Stimulated activated naive B cell treated with anti-CD40 and anti-IgM and Interleukin-4, amounts not matched to agents 10 μg/mL and 1 μg/mL and 100 μg/mL, for 72 hours (primary cell): ENCODE results near the gene GJA3.

Experiments
- ATAC-seq, 2 donors: fragments of 150-1000 bp; cut with Tn5 transposase; replicated peaks; 2 replicates each; pipeline ENCODE4 v1.10.0; 2021; ENCODE audit warnings: moderate library complexity in 1 of 2
- DNase-seq: peaks from one replicate; pipeline ENCODE4 v3.0.0; 2021
- H3K27ac Mint-ChIP-seq: one replicate; pipeline ENCODE4 v1.8.0; 2022; ENCODE audit warnings: mild to moderate bottlenecking, mixed read lengths
- H3K27me3 Mint-ChIP-seq, 2 donors: one replicate each; pipeline ENCODE4 v1.8.0; 2022; ENCODE audit warnings: mixed read lengths in 2 of 2
- H3K36me3 Mint-ChIP-seq, 2 donors: one replicate each; pipeline ENCODE4 v1.8.0; 2022; ENCODE audit warnings: mixed read lengths in 2 of 2, mild to moderate bottlenecking in 1 of 2
- H3K4me1 Mint-ChIP-seq, 2 donors: one replicate each; pipeline ENCODE4 v1.8.0; 2022; ENCODE audit warnings: mixed read lengths in 2 of 2, mild to moderate bottlenecking in 1 of 2
- H3K4me3 Mint-ChIP-seq, 2 donors: one replicate each; pipeline ENCODE4 v1.8.0; 2022; ENCODE audit warnings: mild to moderate bottlenecking in 2 of 2, mixed read lengths in 2 of 2, moderate library complexity in 1 of 2
- H3K9me3 Mint-ChIP-seq, 2 donors: one replicate each; pipeline ENCODE4 v1.8.0; 2022; ENCODE audit warnings: mixed read lengths in 2 of 2, mild to moderate bottlenecking in 1 of 2

The GJA3 gene

DNA sequence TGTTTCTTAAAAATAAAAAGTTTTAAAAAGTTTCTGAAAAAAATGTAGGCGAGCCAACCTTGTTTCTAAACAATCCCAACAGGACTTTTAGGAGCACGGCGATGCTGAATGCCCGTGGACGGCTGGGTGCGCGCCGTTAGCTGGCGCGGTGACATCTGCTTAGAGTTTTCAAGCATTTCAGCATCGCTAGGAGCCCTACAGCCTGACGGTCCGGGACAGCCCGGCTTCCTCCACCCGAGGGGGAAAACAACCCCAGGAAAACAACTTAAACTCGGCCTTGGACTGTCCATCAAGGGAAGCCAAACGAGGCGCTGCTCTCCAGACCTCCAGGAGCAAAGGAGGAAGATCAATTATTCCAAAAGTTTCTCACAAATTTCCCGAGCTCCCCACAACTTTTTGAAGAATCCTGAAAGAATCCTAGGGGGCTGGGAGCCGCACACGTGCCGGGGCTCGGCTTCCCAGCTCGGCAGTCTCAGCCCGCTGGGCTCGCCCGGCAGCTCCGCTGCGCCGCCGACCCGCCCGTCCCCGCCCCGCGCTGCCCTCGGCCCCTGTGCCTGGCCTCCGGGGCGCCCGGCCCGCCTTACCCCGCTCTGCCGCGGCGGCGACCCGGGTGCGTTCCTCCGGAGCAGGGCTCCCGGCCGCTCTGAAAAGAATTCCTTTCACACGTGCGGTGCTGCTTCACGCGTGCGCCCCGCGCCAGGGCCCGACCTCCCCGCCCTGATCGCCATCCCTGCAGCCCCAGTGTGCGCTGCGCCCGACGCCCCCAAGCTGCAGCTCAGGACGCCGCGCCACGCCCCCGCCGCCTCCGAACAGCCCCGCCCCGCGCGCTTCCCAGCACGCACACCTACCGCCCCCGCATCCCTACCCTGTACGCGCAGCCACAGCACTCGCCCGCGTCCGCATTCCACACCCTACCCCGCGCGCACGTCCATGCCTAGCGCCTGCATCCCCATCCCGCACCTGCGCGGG, at the start of gene GJA3:
TSS of gene GJA3 (minus strand) at position 747 of the 969 bp plus-strand sequence. CDS start 17,764 bp downstream, outside the sequence.
- peak within 1 kb of the TSS; percentile 85 for H3K27ac Mint-ChIP-seq
- ATAC-seq (peak; percentile 53 to 62), DNase-seq (peak; percentile 39)

DNA sequence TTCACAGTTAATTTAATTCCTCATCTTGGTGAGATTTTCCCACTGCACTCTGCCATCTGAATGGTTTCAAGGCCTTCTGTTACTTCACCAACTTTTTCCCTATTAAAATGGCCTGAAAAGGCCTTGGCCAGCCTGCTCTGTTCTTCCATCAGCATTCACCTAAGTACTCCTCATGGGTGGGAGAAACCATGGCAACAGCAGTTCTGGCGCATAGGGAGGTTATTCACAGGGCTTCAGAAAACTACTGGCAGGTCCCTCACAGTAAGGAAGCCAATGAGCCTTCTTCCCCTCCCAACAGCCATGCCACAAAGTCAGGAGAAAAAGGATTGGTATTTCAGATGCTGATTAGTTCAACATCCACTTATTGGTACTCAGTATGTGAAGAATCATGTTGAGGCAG, 49.1 kb upstream of the GJA3 start:
- Mint-ChIP-seq H3K4me3 (no peak overlapping the region), H3K9me3 (peaks cover 0 to 4% of the 10 kb centered on the region in 2 donors), H3K27me3 (peaks cover 17 to 35% of the 10 kb centered on the region in 2 donors), H3K4me1 (no peaks in the 10 kb centered on the region), H3K36me3 (no peaks in the 10 kb centered on the region), H3K27ac (no peak overlapping the region)
- ATAC-seq = no peak
- no peak for DNase-seq

More for the DNA sequence above, at the start of gene GJA3:
- Mint-ChIP-seq H3K4me1 (peaks cover 12% of the 10 kb centered on the region in 2 donors), H3K27me3 (peaks cover 5 to 19% of the 10 kb centered on the region in 2 donors), H3K4me3 (peak within 1 kb of the TSS; percentile 84), H3K36me3 (no peaks in the 10 kb centered on the region), H3K9me3 (no peaks in the 10 kb centered on the region)

DNA sequence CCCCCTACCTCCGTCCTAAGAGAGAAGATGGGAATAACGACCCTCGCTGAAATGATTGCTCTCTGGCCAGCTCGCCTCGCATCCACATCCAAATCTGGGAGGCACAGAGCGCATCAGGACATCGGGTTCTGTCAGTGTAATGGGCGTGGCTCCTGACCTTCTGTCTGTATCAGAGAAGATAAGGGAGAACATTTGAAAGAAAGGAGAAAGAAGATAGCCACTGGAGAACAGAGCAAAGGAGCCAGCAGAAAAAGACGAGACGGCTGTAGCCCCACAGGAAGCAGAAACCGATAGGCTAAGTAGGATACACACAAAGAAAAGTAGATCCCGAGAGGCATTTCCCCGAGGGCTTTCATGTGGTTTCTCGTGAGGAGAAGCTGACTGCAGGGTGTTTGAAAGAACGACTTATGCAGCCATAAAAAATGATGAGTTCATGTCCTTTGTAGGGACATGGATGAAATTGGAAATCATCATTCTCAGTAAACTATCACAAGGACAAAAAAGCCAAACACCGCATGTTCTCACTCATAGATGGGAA, 45.9 kb upstream of the GJA3 start:
- DNase-seq = no peak
- H3K9me3 Mint-ChIP-seq = peaks cover under 1 to 1% of the 10 kb centered on the region in 2 donors
- H3K27me3 Mint-ChIP-seq = peaks cover 20 to 23% of the 10 kb centered on the region in 2 donors
- no peak for ATAC-seq
- no peaks in the 10 kb centered on the region for H3K36me3 Mint-ChIP-seq
- no peak overlapping the region for H3K4me3 Mint-ChIP-seq
- H3K4me1 Mint-ChIP-seq = no peaks in the 10 kb centered on the region
- no peak overlapping the region for H3K27ac Mint-ChIP-seq

DNA sequence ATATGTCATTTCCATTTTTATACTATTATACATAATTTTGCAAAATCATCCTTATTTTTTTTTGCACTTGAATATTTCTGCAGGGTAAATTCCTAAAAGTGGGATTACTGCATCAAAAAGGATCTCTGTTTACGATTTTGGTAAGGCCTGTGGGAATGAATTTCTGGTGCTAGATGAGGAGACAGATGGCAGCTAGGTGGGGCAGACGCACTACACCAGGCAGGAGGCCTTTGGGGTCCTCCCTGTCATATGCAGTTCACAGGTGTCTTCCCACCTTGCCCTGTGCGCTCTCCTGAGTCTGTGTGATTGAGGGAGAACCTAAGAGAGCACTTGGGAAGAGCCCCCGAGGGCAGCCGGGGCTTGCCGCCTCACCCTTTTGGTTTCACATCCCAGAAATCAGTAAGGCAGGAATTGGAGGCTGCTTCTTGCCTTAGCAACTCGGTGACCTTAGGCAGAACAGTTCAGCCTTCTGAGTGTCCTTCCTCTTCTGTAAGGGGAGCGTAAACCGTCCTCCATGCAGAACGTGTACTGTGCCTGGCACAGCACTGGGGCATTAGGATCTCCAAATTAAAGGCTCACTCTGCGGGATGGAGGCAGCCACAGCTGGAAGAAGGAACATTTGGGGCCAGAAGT, 45.3 kb upstream of the GJA3 start:
- no peaks in the 10 kb centered on the region for H3K36me3 Mint-ChIP-seq
- H3K27me3 Mint-ChIP-seq = peaks cover 23% of the 10 kb centered on the region in 2 donors
- no peaks in the 10 kb centered on the region for H3K4me1 Mint-ChIP-seq
- DNase-seq (no peak), ATAC-seq (no peak)
- peaks cover 3 to 4% of the 10 kb centered on the region in 2 donors for H3K9me3 Mint-ChIP-seq
- H3K4me3 Mint-ChIP-seq = no peak overlapping the region
- no peak overlapping the region for H3K27ac Mint-ChIP-seq

DNA sequence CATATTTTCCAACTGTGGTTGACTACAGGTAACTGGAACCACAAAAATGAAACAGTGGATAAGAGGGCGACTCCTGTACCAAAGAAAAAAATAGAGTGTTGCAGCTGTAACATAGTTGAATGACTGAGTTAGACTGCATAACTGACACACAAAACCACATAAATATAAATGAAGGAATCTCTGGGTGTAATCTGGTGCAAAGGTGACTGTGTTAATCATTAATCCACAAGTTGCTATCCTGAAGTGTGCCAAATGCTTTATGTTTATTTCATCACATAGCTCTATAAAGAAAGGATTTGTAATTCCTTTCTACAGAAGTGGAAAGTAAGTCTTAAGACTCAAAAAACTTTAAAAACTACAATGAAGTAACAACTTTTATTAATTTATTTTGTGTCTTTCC, 37.9 kb upstream of the GJA3 start:
- Mint-ChIP-seq H3K27ac (no peak overlapping the region), H3K9me3 (peaks cover 3 to 4% of the 10 kb centered on the region in 2 donors)
- DNase-seq = no peak

GRCh38 chr13:20197361-20197834, 36.5 kb upstream of the GJA3 start:
- H3K27me3 Mint-ChIP-seq = peaks cover 43 to 47% of the 10 kb centered on the region in 2 donors
- no peak overlapping the region for H3K27ac Mint-ChIP-seq
- no peak for DNase-seq

More for the DNA sequence above, 37.9 kb upstream of the GJA3 start:
- Mint-ChIP-seq H3K4me1 (peaks cover 14 to 16% of the 10 kb centered on the region in 2 donors), H3K36me3 (no peaks in the 10 kb centered on the region), H3K4me3 (no peak overlapping the region), H3K27me3 (peaks cover 40 to 46% of the 10 kb centered on the region in 2 donors)
- no peak for ATAC-seq

DNA sequence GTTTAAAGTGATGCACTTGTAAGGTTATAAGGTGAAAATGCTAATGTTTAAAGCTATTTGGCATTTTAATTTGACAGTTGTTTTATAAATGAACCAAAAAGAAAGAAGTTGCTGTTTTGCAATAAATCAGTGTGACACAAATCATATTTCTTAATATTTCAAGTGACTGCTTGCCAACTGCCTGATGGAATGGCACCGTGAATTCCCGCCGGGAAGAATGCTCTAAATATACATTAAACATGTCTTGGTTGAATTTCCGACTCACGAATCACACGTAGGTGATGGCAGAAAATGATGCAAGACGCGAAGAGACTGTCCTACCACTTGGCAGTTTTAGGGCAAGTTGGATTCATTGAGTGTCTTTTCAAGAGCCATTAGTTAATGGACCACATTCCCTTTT, 34.9 kb upstream of the GJA3 start:
- Mint-ChIP-seq H3K36me3 (no peaks in the 10 kb centered on the region), H3K9me3 (no peaks in the 10 kb centered on the region), H3K27me3 (peaks cover 50 to 57% of the 10 kb centered on the region in 2 donors), H3K4me1 (peaks cover 21 to 31% of the 10 kb centered on the region in 2 donors), H3K4me3 (no peak overlapping the region), H3K27ac (no peak overlapping the region)
- DNase-seq = no peak
- ATAC-seq = no peak

More at GRCh38 chr13:20197361-20197834, 36.5 kb upstream of the GJA3 start:
- H3K36me3 Mint-ChIP-seq = no peaks in the 10 kb centered on the region
- H3K9me3 Mint-ChIP-seq = peaks cover 3 to 4% of the 10 kb centered on the region in 2 donors
- no peak for ATAC-seq
- H3K4me3 Mint-ChIP-seq = no peak overlapping the region
- peaks cover 17 to 22% of the 10 kb centered on the region in 2 donors for H3K4me1 Mint-ChIP-seq

DNA sequence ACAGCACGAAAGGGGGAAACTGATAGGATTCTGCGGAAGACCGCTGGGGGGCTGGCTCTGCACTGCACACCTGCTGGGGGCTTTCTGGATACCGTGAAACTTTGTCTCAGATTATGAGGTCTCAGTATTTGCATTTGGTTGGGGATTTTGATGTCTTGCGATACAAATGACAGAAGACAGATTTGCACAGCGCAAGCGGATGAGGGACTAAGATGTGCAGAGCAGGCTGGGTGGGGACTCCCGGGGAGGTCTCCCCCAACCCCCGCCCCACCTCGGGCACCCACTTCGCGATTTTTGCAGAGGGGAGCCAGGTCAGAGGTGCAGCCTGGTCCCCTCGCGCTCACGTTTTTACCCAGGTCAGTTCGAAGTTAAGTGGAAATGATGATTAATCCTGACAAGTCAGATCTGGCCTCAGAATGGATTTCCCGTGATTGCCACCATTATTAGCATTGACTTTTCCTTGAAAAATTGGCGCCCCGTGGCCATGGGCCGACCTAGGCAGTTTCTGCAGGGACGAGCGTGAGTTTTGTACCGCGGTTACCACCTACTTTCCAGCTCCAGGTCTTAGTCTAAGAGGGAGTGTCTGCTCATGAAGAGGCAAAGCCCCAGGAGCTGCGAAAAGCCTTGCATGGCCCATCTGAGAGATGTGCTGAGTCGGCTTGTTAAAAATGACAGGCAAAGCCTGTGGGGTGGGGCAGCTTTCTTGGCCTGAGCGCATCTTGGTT, 33.2 kb upstream of the GJA3 start:
- ATAC-seq (peak; percentile 56 to 64), DNase-seq (peak; percentile 11)
- H3K27me3 Mint-ChIP-seq = peaks cover 50 to 54% of the 10 kb centered on the region in 2 donors
- H3K4me3 Mint-ChIP-seq = peak overlapping the region; percentile 79 to 86
- peaks cover 21 to 31% of the 10 kb centered on the region in 2 donors for H3K4me1 Mint-ChIP-seq
- H3K36me3 Mint-ChIP-seq = peaks cover 0 to 4% of the 10 kb centered on the region in 2 donors
- no peaks in the 10 kb centered on the region for H3K9me3 Mint-ChIP-seq
- no peak overlapping the region for H3K27ac Mint-ChIP-seq

DNA sequence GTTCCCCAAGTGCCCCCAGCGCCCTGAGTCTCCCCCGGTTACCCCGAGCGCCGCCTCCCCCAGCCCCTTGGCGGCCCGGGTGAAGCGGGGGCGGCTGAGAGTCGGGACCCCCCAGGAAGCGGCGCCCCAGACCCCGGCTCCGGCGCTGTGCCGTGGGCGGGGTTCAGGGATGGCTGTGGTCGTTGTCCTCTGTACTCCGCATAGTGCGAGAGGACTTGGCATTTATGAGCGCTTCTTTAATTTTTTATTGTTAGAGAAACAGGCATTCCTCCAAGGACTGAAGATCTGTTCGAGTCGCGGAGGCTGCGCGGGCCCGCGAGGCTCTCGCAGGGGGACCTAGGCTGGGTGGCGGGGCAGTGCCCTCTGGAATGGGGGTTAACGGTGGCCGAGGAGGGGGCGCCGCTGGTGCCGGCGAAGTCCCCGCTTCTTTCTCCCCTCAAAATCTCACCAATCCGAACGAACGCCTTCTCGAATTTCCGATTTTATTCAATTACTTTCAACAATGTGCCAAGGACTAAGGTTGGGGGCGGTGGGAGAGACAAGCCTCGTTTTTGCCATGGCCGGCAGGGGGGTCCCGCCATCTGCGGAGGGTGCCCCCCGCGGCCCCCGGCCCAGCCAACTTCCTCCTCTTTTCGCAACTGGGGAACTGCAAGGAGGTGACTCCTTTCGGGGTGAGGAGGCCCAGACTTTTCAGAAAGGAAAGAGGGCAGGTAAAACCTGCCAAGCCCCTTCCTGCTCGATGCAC, 32.5 kb upstream of the GJA3 start:
- H3K36me3 Mint-ChIP-seq = peaks cover 0 to 6% of the 10 kb centered on the region in 2 donors
- H3K9me3 Mint-ChIP-seq = no peaks in the 10 kb centered on the region
- peak overlapping the region; percentile 31 for H3K27ac Mint-ChIP-seq
- peaks cover 50 to 54% of the 10 kb centered on the region in 2 donors for H3K27me3 Mint-ChIP-seq
- DNase-seq = no peak
- peak overlapping the region; percentile 79 to 86 for H3K4me3 Mint-ChIP-seq
- peak; percentile 26 to 32 for ATAC-seq
- peaks cover 21 to 31% of the 10 kb centered on the region in 2 donors for H3K4me1 Mint-ChIP-seq

- H3K4me3 Mint-ChIP-seq = peak within 1 kb of the TSS; percentile 81 to 86
- peaks cover 48 to 50% of the 10 kb centered on the region in 2 donors for H3K27me3 Mint-ChIP-seq
- H3K27ac Mint-ChIP-seq = peak within 1 kb of the TSS; percentile 31
- H3K36me3 Mint-ChIP-seq = peaks cover 0 to 6% of the 10 kb centered on the region in 2 donors
- peaks cover 21 to 31% of the 10 kb centered on the region in 2 donors for H3K4me1 Mint-ChIP-seq
- ATAC-seq (peak in 1 of 2 donors; percentile 4), DNase-seq (no peak)
- no peaks in the 10 kb centered on the region for H3K9me3 Mint-ChIP-seq
Measured at GRCh38 chr13:20192836-20193161, 31.9 kb upstream of the GJA3 start, which contains the start of gene GJB2. Gene GJB2, minus strand, starts transcription at chr13:20192938. Its CDS starts 3,357 bp downstream, at chr13:20189581.

DNA sequence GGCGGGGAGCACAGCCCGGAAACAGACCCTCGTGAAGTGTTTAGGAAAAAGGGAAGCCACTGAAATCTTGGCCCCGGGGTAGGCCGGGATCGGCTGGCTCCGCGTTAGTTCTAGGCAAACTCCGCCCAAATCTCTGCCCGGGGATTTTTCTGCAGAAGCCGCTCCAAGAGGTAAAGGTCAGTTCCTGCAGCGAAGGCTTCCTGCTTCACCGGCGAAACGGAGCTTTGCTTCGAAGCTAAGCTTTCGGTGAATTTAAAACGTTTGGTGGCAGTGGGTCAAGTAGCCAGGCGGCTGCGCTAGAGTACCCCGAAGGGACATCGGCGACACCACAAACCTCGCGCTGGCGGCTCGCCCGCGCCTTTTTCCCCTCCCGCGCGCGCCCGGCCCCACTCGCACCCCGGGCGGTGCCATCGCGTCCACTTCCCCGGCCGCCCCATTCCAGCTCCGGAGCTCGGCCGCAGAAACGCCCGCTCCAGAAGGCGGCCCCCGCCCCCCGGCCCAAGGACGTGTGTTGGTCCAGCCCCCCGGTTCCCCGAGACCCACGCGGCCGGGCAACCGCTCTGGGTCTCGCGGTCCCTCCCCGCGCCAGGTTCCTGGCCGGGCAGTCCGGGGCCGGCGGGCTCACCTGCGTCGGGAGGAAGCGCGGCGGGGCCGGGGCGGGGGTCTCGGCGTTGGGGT, 31.4 kb upstream of the GJA3 start:
- ATAC-seq (peak; percentile 17 to 30), DNase-seq (no peak)
- Mint-ChIP-seq H3K36me3 (peaks cover 0 to 6% of the 10 kb centered on the region in 2 donors), H3K27me3 (peaks cover 45 to 50% of the 10 kb centered on the region in 2 donors), H3K9me3 (no peaks in the 10 kb centered on the region), H3K27ac (peak overlapping the region; percentile 25), H3K4me1 (peaks cover 21 to 31% of the 10 kb centered on the region in 2 donors), H3K4me3 (peak overlapping the region; percentile 81 to 83)

GRCh38 chr13:20191311-20192157, 30.7 kb upstream of the GJA3 start:
- H3K27ac Mint-ChIP-seq = peak overlapping the region; percentile 25
- ATAC-seq = peak; percentile 48
- H3K9me3 Mint-ChIP-seq = no peaks in the 10 kb centered on the region
- peaks cover 19 to 31% of the 10 kb centered on the region in 2 donors for H3K4me1 Mint-ChIP-seq
- peak overlapping the region; percentile 81 to 83 for H3K4me3 Mint-ChIP-seq
- peaks cover 39 to 50% of the 10 kb centered on the region in 2 donors for H3K27me3 Mint-ChIP-seq
- no peak for DNase-seq
- H3K36me3 Mint-ChIP-seq = peaks cover 0 to 6% of the 10 kb centered on the region in 2 donors
